Mononuclear cell (primary cell): ENCODE measurements around the gene PXMP2. TPM values are rescaled to one million over a fixed set of nuclear protein-coding genes. Genes with fewer than 3 reads are reported as not detected.

ENCODE experiments used
- H3K27me3 ChIP-seq: 2 replicates; pipeline ENCODE4 v1.6.0; 2011; ENCODE audit warnings: low read length, control low read depth; ENCODE audit not compliant: insufficient read depth
- H3K4me1 ChIP-seq: 2 replicates; pipeline ENCODE4 v1.5.1; 2011; ENCODE audit warnings: mild to moderate bottlenecking, low read length, control low read depth; ENCODE audit not compliant: insufficient read depth
- H3K4me3 ChIP-seq: 2 replicates; pipeline ENCODE4 v1.5.1; 2011; ENCODE audit warnings: mild to moderate bottlenecking, low read length, moderate library complexity
- H3K9me3 ChIP-seq: 2 replicates; pipeline ENCODE4 v1.5.1; 2011; ENCODE audit warnings: low read depth, mild to moderate bottlenecking, control low read depth, low read length
- total RNA-seq: library from RNA; depleted of rRNA; stranded (reverse); fragments of >200 nt; gene quantifications from one replicate; pipeline ENCODE4 v1.2.3, GENCODE V29; 2012

PXMP2 gene
- total RNA-seq, 1 donor: 3.0 TPM

- H3K4me3 ChIP-seq: no peak overlapping the region
- H3K4me1 ChIP-seq: no peaks in the 10 kb centered on the region
- H3K27me3 ChIP-seq: no peaks in the 10 kb centered on the region
- H3K9me3 ChIP-seq: no peaks in the 10 kb centered on the region
These were observed 33.7 kb upstream of the PXMP2 start for GRCh38 chr12:132653567-132654290.

DNA sequence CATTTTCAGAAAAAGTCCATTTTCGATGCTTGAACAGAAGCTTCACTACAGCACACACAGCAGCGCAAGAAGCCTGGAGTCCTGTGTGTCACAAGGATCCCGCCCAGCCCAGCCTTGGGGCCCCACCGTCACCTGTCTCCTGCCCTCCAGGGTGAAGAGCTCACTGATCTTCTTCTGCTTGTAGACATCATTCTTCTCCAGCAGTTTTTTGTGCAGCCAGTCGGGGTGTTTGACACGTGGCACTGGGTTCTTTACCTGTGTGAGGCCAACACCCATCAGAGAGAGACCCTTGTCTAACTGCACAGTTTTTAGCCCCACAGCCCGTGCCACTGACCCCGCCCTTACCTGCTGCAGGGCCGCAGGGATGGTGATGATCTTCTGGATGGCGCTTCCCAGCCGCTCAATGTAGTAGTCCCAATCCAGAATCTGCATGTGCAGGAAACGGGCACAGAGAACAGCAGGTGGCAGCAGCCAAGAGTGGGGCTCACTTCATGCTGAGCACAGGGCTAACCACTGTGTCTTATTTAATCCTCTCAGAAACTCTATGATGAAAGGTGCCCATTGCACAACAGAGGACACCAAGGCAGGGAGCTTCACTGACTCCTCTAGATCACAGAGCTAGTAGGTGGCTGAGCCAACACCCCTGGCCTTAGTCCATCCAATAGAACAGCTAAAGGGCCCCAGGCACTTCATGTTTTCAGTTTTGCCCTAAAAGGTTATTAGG, 30.2 kb upstream of the PXMP2 start:
- H3K4me1 ChIP-seq: no peaks in the 10 kb centered on the region
- no peak overlapping the region for H3K4me3 ChIP-seq
- H3K27me3 ChIP-seq: no peaks in the 10 kb centered on the region
- H3K9me3 ChIP-seq: no peaks in the 10 kb centered on the region

DNA sequence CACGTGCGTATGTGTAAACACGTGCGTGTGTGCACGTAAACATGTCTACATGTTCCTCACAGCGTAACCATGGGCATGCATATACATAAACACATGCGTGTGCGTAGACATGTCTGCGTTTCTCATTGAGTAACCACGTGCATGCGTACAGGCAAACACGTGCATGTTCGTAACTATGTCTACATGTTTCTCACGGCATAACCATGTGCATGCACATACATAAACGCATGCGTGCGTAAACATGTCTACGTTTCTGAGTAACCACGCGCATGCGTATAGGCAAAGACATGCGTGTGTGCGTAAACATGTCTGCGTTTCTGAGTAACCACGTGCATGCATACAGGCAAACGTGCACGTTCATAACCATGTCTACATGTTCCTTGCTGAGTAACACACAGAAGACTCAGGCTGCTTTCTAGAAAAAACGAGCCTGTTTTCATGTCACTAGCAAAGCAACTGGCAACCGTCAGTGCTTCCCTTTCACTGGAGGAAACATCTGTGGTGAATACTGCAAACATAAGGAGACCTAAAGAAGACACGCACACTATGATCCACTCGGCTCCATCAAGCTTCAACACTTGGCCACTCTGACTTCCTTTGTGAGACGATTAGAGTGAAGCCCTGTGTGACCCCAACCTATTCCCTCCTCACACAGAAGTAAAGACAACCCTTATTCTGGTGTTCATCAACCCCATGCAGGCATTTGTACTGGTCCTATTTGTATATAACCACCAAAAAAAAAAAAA, 29.1 kb upstream of the PXMP2 start:
- H3K4me3 ChIP-seq: no peak overlapping the region
- peaks cover 10% of the 10 kb centered on the region for H3K4me1 ChIP-seq
- H3K9me3 ChIP-seq: no peaks in the 10 kb centered on the region
- no peaks in the 10 kb centered on the region for H3K27me3 ChIP-seq

- no peak overlapping the region for H3K4me3 ChIP-seq
- H3K4me1 ChIP-seq: peaks cover 16% of the 10 kb centered on the region
- H3K27me3 ChIP-seq: no peaks in the 10 kb centered on the region
- no peaks in the 10 kb centered on the region for H3K9me3 ChIP-seq
These were observed 28.2 kb upstream of the PXMP2 start for GRCh38 chr12:132659146-132659545.

DNA sequence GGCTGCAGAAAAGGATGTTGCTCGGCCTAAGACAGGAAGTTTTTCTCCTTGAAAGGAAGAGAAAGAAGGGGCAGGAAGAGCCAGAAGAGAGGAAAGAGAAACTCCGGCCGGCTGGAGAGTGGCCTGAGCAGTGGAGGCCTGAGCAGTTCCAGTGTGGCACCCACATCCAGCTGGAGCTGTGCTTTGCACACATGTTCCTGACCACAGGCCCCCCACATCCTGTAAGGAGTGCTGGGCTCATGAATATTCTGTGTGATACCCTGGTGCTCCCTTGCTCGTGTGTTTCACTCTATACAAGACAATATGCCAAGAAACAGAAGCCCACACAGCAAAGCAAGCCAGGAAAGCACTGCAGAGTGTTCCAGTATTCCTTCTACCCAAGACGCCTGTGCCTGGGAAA, 27.3 kb upstream of the PXMP2 start:
- Histone ChIP-seq H3K27me3 (no peaks in the 10 kb centered on the region), H3K4me3 (no peak overlapping the region), H3K4me1 (peaks cover 16% of the 10 kb centered on the region), H3K9me3 (no peaks in the 10 kb centered on the region)

DNA sequence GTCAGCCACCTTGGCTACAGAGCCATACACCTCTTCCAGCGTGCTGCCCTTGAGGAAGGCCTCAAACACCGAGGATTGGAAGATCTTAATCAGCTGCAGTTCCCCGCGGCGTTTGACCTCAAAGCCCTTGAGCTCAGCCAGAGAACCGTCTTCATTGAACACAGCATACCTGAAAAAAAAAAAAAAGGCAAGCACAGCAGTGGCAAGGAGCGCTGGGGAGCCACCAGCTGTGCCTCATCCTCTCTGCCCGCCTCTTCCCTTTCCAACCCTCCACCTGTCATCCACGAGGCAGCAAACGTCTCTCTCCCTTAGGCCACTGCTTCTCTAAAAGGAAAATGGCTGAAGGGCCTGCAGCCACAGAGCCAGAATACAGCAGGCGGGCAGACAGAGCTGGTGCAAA, 26.4 kb upstream of the PXMP2 start:
- no peaks in the 10 kb centered on the region for H3K9me3 ChIP-seq
- H3K27me3 ChIP-seq: no peaks in the 10 kb centered on the region
- H3K4me3 ChIP-seq: no peak overlapping the region
- H3K4me1 ChIP-seq: peaks cover 16% of the 10 kb centered on the region

DNA sequence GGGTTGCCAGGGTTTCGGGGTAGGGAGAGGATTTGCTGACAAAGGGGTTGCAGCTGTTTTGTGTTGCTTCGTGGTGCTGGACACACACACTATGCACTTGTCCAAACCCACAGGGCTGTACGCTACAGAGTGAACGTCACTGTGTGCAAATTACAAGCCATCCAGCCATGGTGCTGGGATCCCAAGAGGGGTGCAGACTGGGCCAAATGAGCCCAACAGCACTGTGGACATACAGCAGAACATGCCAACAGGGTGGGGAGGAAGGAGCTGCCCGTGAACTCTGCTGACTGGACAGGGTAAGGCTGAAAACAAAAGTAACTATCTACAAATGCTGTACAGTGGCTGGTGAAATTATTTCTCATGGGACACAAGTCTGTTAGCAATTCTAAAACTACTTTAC, 25.4 kb upstream of the PXMP2 start:
- peaks cover 16% of the 10 kb centered on the region for H3K4me1 ChIP-seq
- no peaks in the 10 kb centered on the region for H3K27me3 ChIP-seq
- H3K4me3 ChIP-seq: no peak overlapping the region
- H3K9me3 ChIP-seq: no peaks in the 10 kb centered on the region

GRCh38 chr12:132662901-132663755, 24.3 kb upstream of the PXMP2 start:
- no peaks in the 10 kb centered on the region for H3K9me3 ChIP-seq
- peaks cover 16% of the 10 kb centered on the region for H3K4me1 ChIP-seq
- H3K27me3 ChIP-seq: no peaks in the 10 kb centered on the region
- no peak overlapping the region for H3K4me3 ChIP-seq

GRCh38 chr12:132664206-132665148, 22.9 kb upstream of the PXMP2 start:
- Histone ChIP-seq H3K9me3 (no peaks in the 10 kb centered on the region), H3K27me3 (no peaks in the 10 kb centered on the region), H3K4me1 (peaks cover 16% of the 10 kb centered on the region), H3K4me3 (no peak overlapping the region)

- Histone ChIP-seq H3K9me3 (no peaks in the 10 kb centered on the region), H3K27me3 (no peaks in the 10 kb centered on the region), H3K4me3 (no peak overlapping the region), H3K4me1 (peaks cover 16% of the 10 kb centered on the region)
These were observed 22.3 kb upstream of the PXMP2 start for GRCh38 chr12:132665149-132665491.

DNA sequence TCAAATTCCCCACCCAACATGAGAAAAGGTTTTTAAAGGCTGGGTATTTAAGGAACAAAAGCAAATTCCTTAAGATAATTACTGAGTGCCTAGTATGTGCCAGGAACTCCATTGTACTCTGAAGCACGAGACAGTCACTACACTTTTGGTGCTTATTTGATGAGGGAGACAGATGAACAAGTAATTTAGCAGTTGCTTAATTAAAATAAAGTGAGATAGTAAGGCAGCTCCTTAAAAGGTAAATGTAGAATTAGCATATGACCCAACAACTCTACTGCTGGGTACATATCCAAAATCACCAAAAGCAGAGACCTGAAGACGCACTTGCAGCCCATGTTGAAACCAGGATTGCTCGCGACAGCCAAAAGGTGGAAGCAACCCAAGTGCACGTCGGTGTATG, 21.6 kb upstream of the PXMP2 start:
- Histone ChIP-seq H3K4me3 (no peak overlapping the region), H3K4me1 (peaks cover 16% of the 10 kb centered on the region), H3K9me3 (no peaks in the 10 kb centered on the region), H3K27me3 (no peaks in the 10 kb centered on the region)

DNA sequence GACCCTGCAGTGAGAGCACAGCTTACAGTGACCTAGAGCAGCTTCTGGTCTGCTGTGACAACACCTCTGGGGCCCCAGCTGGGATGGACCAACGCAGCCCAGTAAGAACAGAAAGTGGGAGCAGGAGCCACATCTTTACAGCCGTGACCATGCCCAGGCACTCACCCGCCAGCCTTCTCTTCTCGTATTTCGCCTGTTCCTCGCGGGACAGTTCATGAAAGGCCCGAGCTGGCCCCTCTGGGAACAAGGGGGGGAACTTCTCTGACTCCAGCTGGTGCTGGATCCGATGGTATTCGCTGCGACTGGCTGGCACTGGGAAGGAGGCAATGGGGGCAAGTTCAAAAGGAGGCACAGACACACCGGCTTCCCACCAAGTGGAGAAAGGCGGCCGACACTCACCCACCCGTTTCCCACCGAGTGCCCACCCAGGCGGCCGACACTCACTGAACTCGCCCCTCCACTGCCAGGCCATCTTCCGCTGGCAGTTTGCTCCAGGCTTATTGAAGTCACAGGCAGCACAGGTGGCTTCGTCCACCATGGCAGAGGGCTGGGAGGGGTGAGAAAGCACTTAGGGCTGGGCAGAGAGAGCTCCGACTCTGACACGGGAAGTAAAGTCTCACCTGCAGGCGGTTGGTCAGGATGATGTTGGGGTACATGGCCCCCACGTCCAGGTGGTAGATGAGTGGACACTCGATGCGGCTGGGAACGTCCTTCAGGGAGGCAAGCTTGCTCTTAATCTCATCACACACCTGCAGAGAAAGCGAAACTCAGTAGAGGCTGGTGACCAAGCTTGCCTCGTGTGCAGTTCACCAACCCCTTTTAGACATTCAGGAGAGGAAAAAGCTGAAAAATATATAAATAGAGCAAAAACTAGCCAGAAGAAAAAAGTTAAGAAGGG, 18.9 kb upstream of the PXMP2 start:
- no peaks in the 10 kb centered on the region for H3K27me3 ChIP-seq
- no peaks in the 10 kb centered on the region for H3K9me3 ChIP-seq
- peaks cover 5% of the 10 kb centered on the region for H3K4me1 ChIP-seq
- no peak overlapping the region for H3K4me3 ChIP-seq

GRCh38 chr12:132669166-132669879, 18.1 kb upstream of the PXMP2 start:
- Histone ChIP-seq H3K27me3 (no peaks in the 10 kb centered on the region), H3K4me1 (no peaks in the 10 kb centered on the region), H3K9me3 (no peaks in the 10 kb centered on the region), H3K4me3 (no peak overlapping the region)
